Measurements from ENCODE around the gene JARID2. TPM values are rescaled to one million over a fixed set of nuclear protein-coding genes. Genes with fewer than 3 reads are reported as not detected.
A peak's percentile ranks its signal among the peaks of the same experiment; 100 is the strongest.

JARID2 gene
- total RNA-seq, 1 experiment from 2014 or later = 180 TPM

DNA sequence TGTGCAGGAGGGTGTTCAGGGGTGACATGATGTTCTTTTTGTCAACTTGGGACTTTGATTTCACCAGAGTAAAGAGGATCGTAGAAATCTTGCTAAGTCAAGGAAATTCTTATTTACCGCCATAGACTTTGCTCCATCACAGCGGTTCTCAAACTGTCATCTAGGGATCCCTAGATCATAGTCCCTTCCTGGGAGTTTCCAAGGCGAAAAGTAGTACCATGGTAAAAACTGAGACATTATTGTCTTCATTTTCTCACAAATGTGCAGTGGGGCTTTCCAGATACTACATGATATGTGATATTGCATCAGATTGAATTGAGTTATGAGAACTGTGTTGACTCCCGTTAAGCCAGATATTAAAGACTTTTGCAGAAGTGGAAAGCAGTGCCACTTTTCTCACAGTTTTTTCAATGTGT lies 79.7 kb downstream of the JARID2 start:
- peaks cover 88% of the 10 kb centered on the region for H3K4me1 Mint-ChIP-seq
- ATAC-seq = no peak
- H3K9me3 Mint-ChIP-seq = no peaks in the 10 kb centered on the region
- H3K27me3 Mint-ChIP-seq (ENCODE audit: low read depth) = no peaks in the 10 kb centered on the region
- TF ChIP-seq ZNF423 (CRISPR knock-in tag; IDR thresholded peaks at IDR 0.05) (no peak), NR2C2 (CRISPR knock-in tag; IDR thresholded peaks at IDR 0.05) (no peak), ATF1 (CRISPR knock-in tag; IDR thresholded peaks at IDR 0.05) (no peak), MYBL2 (CRISPR knock-in tag; IDR thresholded peaks at IDR 0.05) (no peak), GABPB1 (CRISPR knock-in tag; IDR thresholded peaks at IDR 0.05) (no peak)
- TF ChIP-seq, protein P1, sequence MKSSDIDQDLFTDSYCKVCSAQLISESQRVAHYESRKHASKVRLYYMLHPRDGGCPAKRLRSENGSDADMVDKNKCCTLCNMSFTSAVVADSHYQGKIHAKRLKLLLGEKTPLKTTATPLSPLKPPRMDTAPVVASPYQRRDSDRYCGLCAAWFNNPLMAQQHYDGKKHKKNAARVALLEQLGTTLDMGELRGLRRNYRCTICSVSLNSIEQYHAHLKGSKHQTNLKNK (CRISPR knock-in tag; IDR thresholded peaks at IDR 0.05) = no peak
- POLR2A ChIA-PET = interaction anchor here (0.6 kb wide), 1 partner anchor 18 kb away, joined by 4 read pairs; no protein-coding TSS in a partner anchor
- peaks cover 8% of the 10 kb centered on the region for H3K36me3 Mint-ChIP-seq
- no peak overlapping the region for H3K4me3 Mint-ChIP-seq
- DNase-seq (ENCODE audit: low spot score) = no peak
- peak overlapping the region; percentile 84 for H3K27ac Mint-ChIP-seq
- CTCF ChIA-PET = no interaction called here

DNA sequence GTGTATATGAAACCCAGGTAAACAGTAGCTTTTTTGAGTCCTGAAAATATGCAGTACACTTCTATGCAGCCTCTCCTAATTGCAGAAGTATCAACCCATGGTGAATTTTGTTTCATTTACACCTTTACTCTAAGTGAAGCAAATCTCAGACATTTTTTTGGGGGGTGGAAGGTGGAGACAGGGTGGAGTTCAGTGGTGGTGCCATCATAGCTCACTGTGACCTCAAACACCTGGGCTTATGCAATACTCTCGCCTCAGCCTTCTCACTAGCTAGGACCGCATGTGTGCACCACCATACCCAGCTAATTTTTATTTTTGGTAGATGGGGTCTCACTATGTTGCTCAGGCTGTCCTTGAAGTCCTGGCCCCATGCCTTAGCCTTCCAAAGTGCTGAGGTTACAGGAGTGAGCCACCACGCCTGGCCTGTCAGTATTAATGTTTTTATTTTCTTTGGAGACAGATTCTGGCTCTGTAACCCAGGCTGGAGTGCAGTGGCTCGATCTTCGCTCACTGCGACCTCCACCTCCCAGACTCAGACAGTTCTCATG lies 80.3 kb downstream of the JARID2 start:
- Mint-ChIP-seq H3K9me3 (no peaks in the 10 kb centered on the region), H3K4me1 (peaks cover 88% of the 10 kb centered on the region), H3K4me3 (no peak overlapping the region), H3K27ac (peak overlapping the region; percentile 50; the same call in 1 of the 2 replicates), H3K36me3 (peaks cover 8% of the 10 kb centered on the region), H3K27me3 (ENCODE audit: low read depth) (no peaks in the 10 kb centered on the region)
- CTCF ChIA-PET = interaction anchor here (1.3 kb wide), 1 partner anchor 21 kb away, joined by 3 read pairs; no protein-coding TSS in a partner anchor
- no peak for ATAC-seq
- no peak for DNase-seq (ENCODE audit: low spot score)
- no peak for TF ChIP-seq ZNF416 (CRISPR knock-in tag; IDR thresholded peaks at IDR 0.05)
- 0 out of 2 replicates have a peak, but pooled peaks have one; percentile 50 for TF ChIP-seq ZNF121 (CRISPR knock-in tag; IDR thresholded peaks at IDR 0.05)
- POLR2A ChIA-PET = interaction anchor here (0.6 kb wide), 1 partner anchor 17 kb away, joined by 4 read pairs; no protein-coding TSS in a partner anchor

DNA sequence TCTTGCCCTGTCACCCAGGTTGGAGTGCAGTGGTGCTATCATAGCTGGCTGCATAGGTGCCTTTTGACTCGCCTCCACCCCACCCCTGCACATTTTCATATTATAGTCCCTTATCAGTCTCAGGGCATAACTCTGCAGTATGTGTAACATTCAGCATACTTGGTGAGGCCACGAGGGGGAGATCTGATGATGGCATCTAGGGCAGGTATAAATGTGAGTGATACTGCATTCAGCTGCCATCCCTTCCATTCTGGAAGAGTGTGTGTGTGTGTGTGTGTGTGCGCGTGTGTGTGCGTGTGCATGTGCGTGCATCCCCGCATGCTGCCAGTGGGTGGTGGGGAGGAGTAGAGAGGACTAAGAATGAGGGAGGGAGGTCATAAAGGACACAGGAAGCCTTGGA lies 81.4 kb downstream of the JARID2 start:
- CTCF ChIA-PET = interaction anchor here (1.1 to 1.3 kb wide), 2 partner anchors 22 kb away, joined by 3 read pairs; no protein-coding TSS in a partner anchor
- POLR2A ChIA-PET = no interaction called here
- Mint-ChIP-seq H3K4me3 (no peak overlapping the region), H3K36me3 (peaks cover 8% of the 10 kb centered on the region), H3K27ac (peak overlapping the region; percentile 63), H3K4me1 (peaks cover 87% of the 10 kb centered on the region), H3K27me3 (ENCODE audit: low read depth) (no peaks in the 10 kb centered on the region), H3K9me3 (no peaks in the 10 kb centered on the region)
- ATAC-seq = no peak
- no peak for DNase-seq (ENCODE audit: low spot score)
- TF ChIP-seq, protein P2, sequence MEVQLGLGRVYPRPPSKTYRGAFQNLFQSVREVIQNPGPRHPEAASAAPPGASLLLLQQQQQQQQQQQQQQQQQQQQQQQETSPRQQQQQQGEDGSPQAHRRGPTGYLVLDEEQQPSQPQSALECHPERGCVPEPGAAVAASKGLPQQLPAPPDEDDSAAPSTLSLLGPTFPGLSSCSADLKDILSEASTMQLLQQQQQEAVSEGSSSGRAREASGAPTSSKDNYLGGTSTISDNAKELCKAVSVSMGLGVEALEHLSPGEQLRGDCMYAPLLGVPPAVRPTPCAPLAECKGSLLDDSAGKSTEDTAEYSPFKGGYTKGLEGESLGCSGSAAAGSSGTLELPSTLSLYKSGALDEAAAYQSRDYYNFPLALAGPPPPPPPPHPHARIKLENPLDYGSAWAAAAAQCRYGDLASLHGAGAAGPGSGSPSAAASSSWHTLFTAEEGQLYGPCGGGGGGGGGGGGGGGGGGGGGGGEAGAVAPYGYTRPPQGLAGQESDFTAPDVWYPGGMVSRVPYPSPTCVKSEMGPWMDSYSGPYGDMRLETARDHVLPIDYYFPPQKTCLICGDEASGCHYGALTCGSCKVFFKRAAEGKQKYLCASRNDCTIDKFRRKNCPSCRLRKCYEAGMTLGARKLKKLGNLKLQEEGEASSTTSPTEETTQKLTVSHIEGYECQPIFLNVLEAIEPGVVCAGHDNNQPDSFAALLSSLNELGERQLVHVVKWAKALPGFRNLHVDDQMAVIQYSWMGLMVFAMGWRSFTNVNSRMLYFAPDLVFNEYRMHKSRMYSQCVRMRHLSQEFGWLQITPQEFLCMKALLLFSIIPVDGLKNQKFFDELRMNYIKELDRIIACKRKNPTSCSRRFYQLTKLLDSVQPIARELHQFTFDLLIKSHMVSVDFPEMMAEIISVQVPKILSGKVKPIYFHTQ (CRISPR knock-in tag; IDR thresholded peaks at IDR 0.05) = no peak
- TF ChIP-seq NFE2L1 (CRISPR knock-in tag; IDR thresholded peaks at IDR 0.05) (no peak), ZNF232 (CRISPR knock-in tag; IDR thresholded peaks at IDR 0.05) (no peak), TP53 (CRISPR knock-in tag; IDR thresholded peaks at IDR 0.05) (no peak), ZNF416 (CRISPR knock-in tag; IDR thresholded peaks at IDR 0.05) (no peak), CREM (CRISPR knock-in tag; IDR thresholded peaks at IDR 0.05) (no peak), TCF7 (CRISPR knock-in tag; IDR thresholded peaks at IDR 0.05; ENCODE audit: low read depth) (no peak)
- TF ChIP-seq, protein P3, sequence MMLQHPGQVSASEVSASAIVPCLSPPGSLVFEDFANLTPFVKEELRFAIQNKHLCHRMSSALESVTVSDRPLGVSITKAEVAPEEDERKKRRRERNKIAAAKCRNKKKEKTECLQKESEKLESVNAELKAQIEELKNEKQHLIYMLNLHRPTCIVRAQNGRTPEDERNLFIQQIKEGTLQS (CRISPR knock-in tag; conservative IDR thresholded peaks at IDR 0.05) = no peak
- TF ChIP-seq, protein P4, sequence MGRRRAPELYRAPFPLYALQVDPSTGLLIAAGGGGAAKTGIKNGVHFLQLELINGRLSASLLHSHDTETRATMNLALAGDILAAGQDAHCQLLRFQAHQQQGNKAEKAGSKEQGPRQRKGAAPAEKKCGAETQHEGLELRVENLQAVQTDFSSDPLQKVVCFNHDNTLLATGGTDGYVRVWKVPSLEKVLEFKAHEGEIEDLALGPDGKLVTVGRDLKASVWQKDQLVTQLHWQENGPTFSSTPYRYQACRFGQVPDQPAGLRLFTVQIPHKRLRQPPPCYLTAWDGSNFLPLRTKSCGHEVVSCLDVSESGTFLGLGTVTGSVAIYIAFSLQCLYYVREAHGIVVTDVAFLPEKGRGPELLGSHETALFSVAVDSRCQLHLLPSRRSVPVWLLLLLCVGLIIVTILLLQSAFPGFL (CRISPR knock-in tag; IDR thresholded peaks at IDR 0.05; ENCODE audit: borderline replicate concordance) = no peak
- TF ChIP-seq, protein P5, sequence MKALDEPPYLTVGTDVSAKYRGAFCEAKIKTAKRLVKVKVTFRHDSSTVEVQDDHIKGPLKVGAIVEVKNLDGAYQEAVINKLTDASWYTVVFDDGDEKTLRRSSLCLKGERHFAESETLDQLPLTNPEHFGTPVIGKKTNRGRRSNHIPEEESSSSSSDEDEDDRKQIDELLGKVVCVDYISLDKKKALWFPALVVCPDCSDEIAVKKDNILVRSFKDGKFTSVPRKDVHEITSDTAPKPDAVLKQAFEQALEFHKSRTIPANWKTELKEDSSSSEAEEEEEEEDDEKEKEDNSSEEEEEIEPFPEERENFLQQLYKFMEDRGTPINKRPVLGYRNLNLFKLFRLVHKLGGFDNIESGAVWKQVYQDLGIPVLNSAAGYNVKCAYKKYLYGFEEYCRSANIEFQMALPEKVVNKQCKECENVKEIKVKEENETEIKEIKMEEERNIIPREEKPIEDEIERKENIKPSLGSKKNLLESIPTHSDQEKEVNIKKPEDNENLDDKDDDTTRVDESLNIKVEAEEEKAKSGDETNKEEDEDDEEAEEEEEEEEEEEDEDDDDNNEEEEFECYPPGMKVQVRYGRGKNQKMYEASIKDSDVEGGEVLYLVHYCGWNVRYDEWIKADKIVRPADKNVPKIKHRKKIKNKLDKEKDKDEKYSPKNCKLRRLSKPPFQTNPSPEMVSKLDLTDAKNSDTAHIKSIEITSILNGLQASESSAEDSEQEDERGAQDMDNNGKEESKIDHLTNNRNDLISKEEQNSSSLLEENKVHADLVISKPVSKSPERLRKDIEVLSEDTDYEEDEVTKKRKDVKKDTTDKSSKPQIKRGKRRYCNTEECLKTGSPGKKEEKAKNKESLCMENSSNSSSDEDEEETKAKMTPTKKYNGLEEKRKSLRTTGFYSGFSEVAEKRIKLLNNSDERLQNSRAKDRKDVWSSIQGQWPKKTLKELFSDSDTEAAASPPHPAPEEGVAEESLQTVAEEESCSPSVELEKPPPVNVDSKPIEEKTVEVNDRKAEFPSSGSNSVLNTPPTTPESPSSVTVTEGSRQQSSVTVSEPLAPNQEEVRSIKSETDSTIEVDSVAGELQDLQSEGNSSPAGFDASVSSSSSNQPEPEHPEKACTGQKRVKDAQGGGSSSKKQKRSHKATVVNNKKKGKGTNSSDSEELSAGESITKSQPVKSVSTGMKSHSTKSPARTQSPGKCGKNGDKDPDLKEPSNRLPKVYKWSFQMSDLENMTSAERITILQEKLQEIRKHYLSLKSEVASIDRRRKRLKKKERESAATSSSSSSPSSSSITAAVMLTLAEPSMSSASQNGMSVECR (CRISPR knock-in tag; IDR thresholded peaks at IDR 0.05; ENCODE audit: borderline replicate concordance) = no peak
- TF ChIP-seq, protein P6, sequence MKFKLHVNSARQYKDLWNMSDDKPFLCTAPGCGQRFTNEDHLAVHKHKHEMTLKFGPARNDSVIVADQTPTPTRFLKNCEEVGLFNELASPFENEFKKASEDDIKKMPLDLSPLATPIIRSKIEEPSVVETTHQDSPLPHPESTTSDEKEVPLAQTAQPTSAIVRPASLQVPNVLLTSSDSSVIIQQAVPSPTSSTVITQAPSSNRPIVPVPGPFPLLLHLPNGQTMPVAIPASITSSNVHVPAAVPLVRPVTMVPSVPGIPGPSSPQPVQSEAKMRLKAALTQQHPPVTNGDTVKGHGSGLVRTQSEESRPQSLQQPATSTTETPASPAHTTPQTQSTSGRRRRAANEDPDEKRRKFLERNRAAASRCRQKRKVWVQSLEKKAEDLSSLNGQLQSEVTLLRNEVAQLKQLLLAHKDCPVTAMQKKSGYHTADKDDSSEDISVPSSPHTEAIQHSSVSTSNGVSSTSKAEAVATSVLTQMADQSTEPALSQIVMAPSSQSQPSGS (CRISPR knock-in tag; IDR thresholded peaks at IDR 0.05; ENCODE audit: borderline replicate concordance, low read depth) = no peak

Measured in WTC11 (cell line).